ENCODE measurements around the gene VWCE.
A peak's percentile ranks its signal among the peaks of the same experiment; 100 is the strongest.

Gene VWCE

GRCh38 chr11:61294717-61295595 is at the start of gene VWCE:
Gene VWCE (minus strand): TSS chr11:61295316. CDS start chr11:61295037, 279 bp downstream.
- DNase-seq: peak; percentile 63

- DNase-seq: no peak
These were observed 49.0 kb upstream of the VWCE start for GRCh38 chr11:61343792-61344745.

GRCh38 chr11:61342207-61342803 is 47.2 kb upstream of the VWCE start:
- no peak for DNase-seq

- DNase-seq: no peak
These were observed 46.6 kb upstream of the VWCE start for GRCh38 chr11:61341706-61342105.

- DNase-seq: no peak
These were observed 45.9 kb upstream of the VWCE start for GRCh38 chr11:61340979-61341378.

GRCh38 chr11:61339490-61339878 is 44.4 kb upstream of the VWCE start:
- no peak for DNase-seq

- no peak for DNase-seq
These were observed 43.8 kb upstream of the VWCE start for GRCh38 chr11:61338783-61339489.

- DNase-seq: no peak
These were observed 42.8 kb upstream of the VWCE start for GRCh38 chr11:61337706-61338470.

- DNase-seq: peak; percentile 77
These were observed 41.2 kb upstream of the VWCE start for GRCh38 chr11:61336171-61336935.

- no peak for DNase-seq
These were observed 40.2 kb upstream of the VWCE start for GRCh38 chr11:61335355-61335710.

- no peak for DNase-seq
These were observed 39.6 kb upstream of the VWCE start for GRCh38 chr11:61334434-61335354.

- peak; percentile 5 for DNase-seq
These were observed 38.7 kb upstream of the VWCE start for GRCh38 chr11:61333550-61334433.

GRCh38 chr11:61332797-61333549 is 37.9 kb upstream of the VWCE start, which contains the start of the genes DDB1 and TKFC:
Gene DDB1 (minus strand): TSS chr11:61333105. CDS start chr11:61332968, 137 bp downstream.
Gene TKFC (plus strand): TSS chr11:61333228. CDS start chr11:61334729, 1,501 bp downstream.
- DNase-seq: peak; percentile 95

GRCh38 chr11:61332281-61332796 is 37.2 kb upstream of the VWCE start:
- DNase-seq: no peak

- no peak for DNase-seq
These were observed 36.5 kb upstream of the VWCE start for GRCh38 chr11:61331651-61332050.

- DNase-seq: no peak
These were observed 34.8 kb upstream of the VWCE start for GRCh38 chr11:61329871-61330270.

GRCh38 chr11:61328351-61328750 is 33.2 kb upstream of the VWCE start:
- no peak for DNase-seq

- DNase-seq: no peak
These were observed 32.6 kb upstream of the VWCE start for GRCh38 chr11:61327669-61328071.
